Measurements from ENCODE around the gene APOBEC4.

- no peak for TF ChIP-seq CTCF (conservative IDR thresholded peaks at IDR 0.05; ENCODE audit: low read depth, low read length)
- TF ChIP-seq RFX5 (IDR thresholded peaks at IDR 0.05; ENCODE audit: low read depth, low read length): no peak
- no peak for TF ChIP-seq POLR2A (IDR thresholded peaks at IDR 0.05; ENCODE audit: low read depth, low read length)
- TF ChIP-seq RAD21 (IDR thresholded peaks at IDR 0.05; ENCODE audit: low read length): no peak
- no peak for TF ChIP-seq NFE2L2 (IDR thresholded peaks at IDR 0.05; ENCODE audit: low read depth, low read length)
- no peak for TF ChIP-seq MXI1 (IDR thresholded peaks at IDR 0.05; ENCODE audit: borderline replicate concordance, low read depth, low read length)
- TF ChIP-seq BHLHE40 (IDR thresholded peaks at IDR 0.05; ENCODE audit: low read depth, low read length): no peak
- TF ChIP-seq USF2 (IDR thresholded peaks at IDR 0.05; ENCODE audit: low read depth, low read length): no peak
- no peak for TF ChIP-seq ELK1 (IDR thresholded peaks at IDR 0.05; ENCODE audit: borderline replicate concordance, low read depth, low read length)
- TF ChIP-seq MAFK (IDR thresholded peaks at IDR 0.05; ENCODE audit: low read depth, low read length): no peak
- TF ChIP-seq RCOR1 (IDR thresholded peaks at IDR 0.05; ENCODE audit: insufficient replicate concordance, low read length): no peak
Observed at GRCh38 chr1:183636783-183637182, 16.3 kb downstream of the APOBEC4 start.
